Measurements from ENCODE around the gene KIF4A.

- TF ChIP-seq, protein P1, sequence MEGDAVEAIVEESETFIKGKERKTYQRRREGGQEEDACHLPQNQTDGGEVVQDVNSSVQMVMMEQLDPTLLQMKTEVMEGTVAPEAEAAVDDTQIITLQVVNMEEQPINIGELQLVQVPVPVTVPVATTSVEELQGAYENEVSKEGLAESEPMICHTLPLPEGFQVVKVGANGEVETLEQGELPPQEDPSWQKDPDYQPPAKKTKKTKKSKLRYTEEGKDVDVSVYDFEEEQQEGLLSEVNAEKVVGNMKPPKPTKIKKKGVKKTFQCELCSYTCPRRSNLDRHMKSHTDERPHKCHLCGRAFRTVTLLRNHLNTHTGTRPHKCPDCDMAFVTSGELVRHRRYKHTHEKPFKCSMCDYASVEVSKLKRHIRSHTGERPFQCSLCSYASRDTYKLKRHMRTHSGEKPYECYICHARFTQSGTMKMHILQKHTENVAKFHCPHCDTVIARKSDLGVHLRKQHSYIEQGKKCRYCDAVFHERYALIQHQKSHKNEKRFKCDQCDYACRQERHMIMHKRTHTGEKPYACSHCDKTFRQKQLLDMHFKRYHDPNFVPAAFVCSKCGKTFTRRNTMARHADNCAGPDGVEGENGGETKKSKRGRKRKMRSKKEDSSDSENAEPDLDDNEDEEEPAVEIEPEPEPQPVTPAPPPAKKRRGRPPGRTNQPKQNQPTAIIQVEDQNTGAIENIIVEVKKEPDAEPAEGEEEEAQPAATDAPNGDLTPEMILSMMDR (IDR thresholded peaks at IDR 0.05), result no peak
- TF ChIP-seq ZBTB21 (CRISPR knock-in tag; IDR thresholded peaks at IDR 0.05; ENCODE audit: borderline replicate concordance), result no peak
- TF ChIP-seq ZBTB43 (CRISPR knock-in tag; IDR thresholded peaks at IDR 0.05), result no peak
- TF ChIP-seq, protein P2, sequence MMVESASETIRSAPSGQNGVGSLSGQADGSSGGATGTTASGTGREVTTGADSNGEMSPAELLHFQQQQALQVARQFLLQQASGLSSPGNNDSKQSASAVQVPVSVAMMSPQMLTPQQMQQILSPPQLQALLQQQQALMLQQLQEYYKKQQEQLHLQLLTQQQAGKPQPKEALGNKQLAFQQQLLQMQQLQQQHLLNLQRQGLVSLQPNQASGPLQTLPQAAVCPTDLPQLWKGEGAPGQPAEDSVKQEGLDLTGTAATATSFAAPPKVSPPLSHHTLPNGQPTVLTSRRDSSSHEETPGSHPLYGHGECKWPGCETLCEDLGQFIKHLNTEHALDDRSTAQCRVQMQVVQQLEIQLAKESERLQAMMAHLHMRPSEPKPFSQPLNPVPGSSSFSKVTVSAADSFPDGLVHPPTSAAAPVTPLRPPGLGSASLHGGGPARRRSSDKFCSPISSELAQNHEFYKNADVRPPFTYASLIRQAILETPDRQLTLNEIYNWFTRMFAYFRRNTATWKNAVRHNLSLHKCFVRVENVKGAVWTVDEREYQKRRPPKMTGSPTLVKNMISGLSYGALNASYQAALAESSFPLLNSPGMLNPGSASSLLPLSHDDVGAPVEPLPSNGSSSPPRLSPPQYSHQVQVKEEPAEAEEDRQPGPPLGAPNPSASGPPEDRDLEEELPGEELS (CRISPR knock-in tag; IDR thresholded peaks at IDR 0.05), result no peak
Measured at GRCh38 chrX:70442224-70442623, 152.3 kb downstream of the KIF4A start.
